ENCODE results near the gene PUS7.
"Not testable (repeated sequence)": the region's sequence is repeated elsewhere in the genome, so short reads cannot be mapped to it uniquely, and the experiment has no call there.

- not testable (repeated sequence) for TF ChIP-seq CTCF (IDR thresholded peaks at IDR 0.05); ZFX (IDR thresholded peaks at IDR 0.05; ENCODE audit: borderline replicate concordance)
Observed at GRCh38 chr7:105515610-105516009, 6.5 kb downstream of the PUS7 start.
